NCI-H748 treated with DMSO at 0.1 percent for 48 hours (cell line): ENCODE data around the gene SORCS3.

Source experiments
- DNase-seq: peaks from one replicate; lab custom pipeline; 2025; lab: John Stamatoyannopoulos, UW

Gene SORCS3

GRCh38 chr10:104641187-104641936 lies at the start of gene SORCS3:
SORCS3 (plus strand) TSS chr10:104641290.
- DNase-seq: no peak

- DNase-seq: no peak
Observed at GRCh38 chr10:104591441-104591840, 49.6 kb upstream of the SORCS3 start.

GRCh38 chr10:104601166-104601565 lies 39.9 kb upstream of the SORCS3 start:
- DNase-seq: no peak

- DNase-seq: no peak
Observed at GRCh38 chr10:104608091-104608828, 32.8 kb upstream of the SORCS3 start.

- no peak for DNase-seq
Observed at GRCh38 chr10:104612571-104613205, 28.4 kb upstream of the SORCS3 start.

GRCh38 chr10:104613406-104613805 lies 27.7 kb upstream of the SORCS3 start:
- no peak for DNase-seq

GRCh38 chr10:104614245-104614831 lies 26.8 kb upstream of the SORCS3 start:
- no peak for DNase-seq

GRCh38 chr10:104615136-104615535 lies 26.0 kb upstream of the SORCS3 start:
- no peak for DNase-seq

GRCh38 chr10:104617831-104618230 lies 23.3 kb upstream of the SORCS3 start:
- no peak for DNase-seq

GRCh38 chr10:104622175-104622574 lies 18.9 kb upstream of the SORCS3 start:
- no peak for DNase-seq

- DNase-seq: peak; percentile 2
Observed at GRCh38 chr10:104622598-104623209, 18.4 kb upstream of the SORCS3 start.

GRCh38 chr10:104630731-104631130 lies 10.4 kb upstream of the SORCS3 start:
- no peak for DNase-seq

GRCh38 chr10:104631946-104632345 lies 9.1 kb upstream of the SORCS3 start:
- DNase-seq: no peak

- DNase-seq: no peak
Observed at GRCh38 chr10:104638861-104639589, 2.1 kb upstream of the SORCS3 start.

- DNase-seq: no peak
Observed at GRCh38 chr10:104639590-104640338, 1.3 kb upstream of the SORCS3 start.

GRCh38 chr10:104640339-104641186 lies 527 bp upstream of the SORCS3 start:
- no peak for DNase-seq

GRCh38 chr10:104641937-104642657 lies 1.0 kb downstream of the SORCS3 start:
- no peak for DNase-seq

- no peak for DNase-seq
Observed at GRCh38 chr10:104642658-104643302, 1.7 kb downstream of the SORCS3 start.

- DNase-seq: no peak
Observed at GRCh38 chr10:104643303-104643663, 2.2 kb downstream of the SORCS3 start.
